Testis (tissue), 2 donors: Measurements from ENCODE around the gene RMI1.

Experiments used
- POLR2A ChIP-seq: fragments of 450-650 bp; IDR thresholded peaks from one replicate; pipeline ENCODE4 v1.6.1; 2017; ENCODE audit warnings: antibody characterized with exemption, mild to moderate bottlenecking, moderate library complexity
- TF ChIP-seq, protein P1 (sequence below), 3 experiments: fragments of 450-650 bp in 2 of 3; fragments of 200-600 bp in 1 of 3; sonication (generic) in 1 of 3; IDR thresholded peaks; one replicate each; pipeline ENCODE4 v1.5.1; 2016 to 2019; ENCODE audit warnings: antibody characterized with exemption in 3 of 3, mild to moderate bottlenecking in 2 of 3, moderate library complexity in 1 of 3

DNA sequence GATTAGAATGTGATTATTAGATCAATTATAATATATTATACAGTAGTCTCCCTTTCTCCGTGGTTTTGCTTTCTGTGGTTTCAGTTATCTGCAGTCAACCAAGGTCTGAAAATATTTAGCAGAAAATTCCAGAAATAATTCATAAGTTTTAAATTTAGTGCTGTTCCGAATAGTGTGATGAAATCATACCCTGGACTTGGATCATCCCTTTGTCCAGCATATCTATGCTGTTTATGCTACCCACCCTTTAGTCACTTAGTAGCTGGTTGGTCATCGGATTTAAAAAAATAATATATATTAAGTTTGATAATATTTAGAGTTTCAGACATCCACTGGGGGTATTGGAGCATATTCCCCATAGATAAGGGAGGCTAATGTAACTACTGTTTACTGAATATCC lies 19.6 kb downstream of the RMI1 start:
- no peak for TF ChIP-seq POLR2A
- TF ChIP-seq, protein P1, sequence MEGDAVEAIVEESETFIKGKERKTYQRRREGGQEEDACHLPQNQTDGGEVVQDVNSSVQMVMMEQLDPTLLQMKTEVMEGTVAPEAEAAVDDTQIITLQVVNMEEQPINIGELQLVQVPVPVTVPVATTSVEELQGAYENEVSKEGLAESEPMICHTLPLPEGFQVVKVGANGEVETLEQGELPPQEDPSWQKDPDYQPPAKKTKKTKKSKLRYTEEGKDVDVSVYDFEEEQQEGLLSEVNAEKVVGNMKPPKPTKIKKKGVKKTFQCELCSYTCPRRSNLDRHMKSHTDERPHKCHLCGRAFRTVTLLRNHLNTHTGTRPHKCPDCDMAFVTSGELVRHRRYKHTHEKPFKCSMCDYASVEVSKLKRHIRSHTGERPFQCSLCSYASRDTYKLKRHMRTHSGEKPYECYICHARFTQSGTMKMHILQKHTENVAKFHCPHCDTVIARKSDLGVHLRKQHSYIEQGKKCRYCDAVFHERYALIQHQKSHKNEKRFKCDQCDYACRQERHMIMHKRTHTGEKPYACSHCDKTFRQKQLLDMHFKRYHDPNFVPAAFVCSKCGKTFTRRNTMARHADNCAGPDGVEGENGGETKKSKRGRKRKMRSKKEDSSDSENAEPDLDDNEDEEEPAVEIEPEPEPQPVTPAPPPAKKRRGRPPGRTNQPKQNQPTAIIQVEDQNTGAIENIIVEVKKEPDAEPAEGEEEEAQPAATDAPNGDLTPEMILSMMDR (IDR thresholded peaks at IDR 0.05) = no peak
